ENCODE measurements around the gene DIAPH3. TPM values are rescaled to one million over a fixed set of nuclear protein-coding genes. Genes with fewer than 3 reads are reported as not detected.

Gene DIAPH3
- total RNA-seq, 1 experiment from 2014 or later: 27.6 TPM

GRCh38 chr13:59954601-59955000 lies 209.1 kb downstream of the DIAPH3 start (continued):
- TF ChIP-seq ARID4B (CRISPR knock-in tag; IDR thresholded peaks at IDR 0.05; ENCODE audit: borderline replicate concordance) (no peak), MXD4 (CRISPR knock-in tag; IDR thresholded peaks at IDR 0.05; ENCODE audit: borderline replicate concordance) (no peak), FOXP4 (CRISPR knock-in tag; IDR thresholded peaks at IDR 0.05) (no peak), ZNF416 (CRISPR knock-in tag; IDR thresholded peaks at IDR 0.05) (no peak)

GRCh38 chr13:59951011-59951410 lies 212.7 kb downstream of the DIAPH3 start:
- TF ChIP-seq CTCF (IDR thresholded peaks at IDR 0.05): no peak
- TF ChIP-seq FOXP4 (CRISPR knock-in tag; IDR thresholded peaks at IDR 0.05): no peak
- no peak for TF ChIP-seq STAT6 (CRISPR knock-in tag; conservative IDR thresholded peaks at IDR 0.05; ENCODE audit: low read depth)
- no peak for TF ChIP-seq ZNF396 (CRISPR knock-in tag; IDR thresholded peaks at IDR 0.05; ENCODE audit: borderline replicate concordance)
- no peak for TF ChIP-seq TEAD1 (CRISPR knock-in tag; IDR thresholded peaks at IDR 0.05)
- H3K4me3 Mint-ChIP-seq: no peak overlapping the region
- peaks cover 7% of the 10 kb centered on the region for H3K36me3 Mint-ChIP-seq
- ATAC-seq: no peak
- H3K27me3 Mint-ChIP-seq (ENCODE audit: low read depth): no peaks in the 10 kb centered on the region
- ChIA-PET CTCF (no interaction called here), POLR2A (no interaction called here)
- peaks cover 8% of the 10 kb centered on the region for H3K9me3 Mint-ChIP-seq
- H3K4me1 Mint-ChIP-seq: peaks cover 5% of the 10 kb centered on the region; the same call in 1 of the 2 replicates
- H3K27ac Mint-ChIP-seq: no peak overlapping the region
- no peak for DNase-seq (ENCODE audit: low spot score)

- Mint-ChIP-seq H3K4me1 (peaks cover 7% of the 10 kb centered on the region), H3K36me3 (no peaks in the 10 kb centered on the region), H3K9me3 (peaks cover under 1% of the 10 kb centered on the region), H3K27ac (no peak overlapping the region), H3K4me3 (no peak overlapping the region), H3K27me3 (ENCODE audit: low read depth) (no peaks in the 10 kb centered on the region)
- no peak for TF ChIP-seq HMGA2 (CRISPR knock-in tag; IDR thresholded peaks at IDR 0.05)
- no peak for TF ChIP-seq GRHL2 (CRISPR knock-in tag; IDR thresholded peaks at IDR 0.05; ENCODE audit: insufficient replicate concordance, severe bottlenecking)
- TF ChIP-seq ZNF232 (CRISPR knock-in tag; IDR thresholded peaks at IDR 0.05): no peak
- TF ChIP-seq PREB (CRISPR knock-in tag; IDR thresholded peaks at IDR 0.05; ENCODE audit: borderline replicate concordance): no peak
- TF ChIP-seq TP53 (CRISPR knock-in tag; IDR thresholded peaks at IDR 0.05): no peak
- TF ChIP-seq PRRX2 (CRISPR knock-in tag; IDR thresholded peaks at IDR 0.05): no peak
- TF ChIP-seq ZNF671 (CRISPR knock-in tag; IDR thresholded peaks at IDR 0.05): no peak
- no peak for TF ChIP-seq CREM (CRISPR knock-in tag; IDR thresholded peaks at IDR 0.05)
- ChIA-PET POLR2A (no interaction called here), CTCF (no interaction called here)
- DNase-seq (ENCODE audit: low spot score) (no peak), ATAC-seq (no peak)
Measured at GRCh38 chr13:59950266-59950665, 213.5 kb downstream of the DIAPH3 start.

All from WTC11 (cell line).